Hepatocyte (in vitro differentiated cells): ENCODE results near the gene FEZ2.

Experiments
- EZH2phosphoT487 ChIP-seq: fragments of 200-600 bp; sonication (generic); IDR thresholded peaks from one replicate; pipeline ENCODE4 v1.6.1; 2018; ENCODE audit warnings: antibody characterized with exemption, mild to moderate bottlenecking, low read depth, moderate library complexity; ENCODE audit not compliant: unreplicated experiment, severe bottlenecking
- TF ChIP-seq, protein P1 (sequence below): fragments of 200-600 bp; sonication (generic); IDR thresholded peaks from 2 replicates; pipeline ENCODE4 v1.5.1; 2016; ENCODE audit warnings: antibody characterized with exemption, mild to moderate bottlenecking; ENCODE audit not compliant: poor library complexity

GRCh38 chr2:36556842-36557241 is 41.1 kb downstream of the FEZ2 start:
- TF ChIP-seq, protein P1, sequence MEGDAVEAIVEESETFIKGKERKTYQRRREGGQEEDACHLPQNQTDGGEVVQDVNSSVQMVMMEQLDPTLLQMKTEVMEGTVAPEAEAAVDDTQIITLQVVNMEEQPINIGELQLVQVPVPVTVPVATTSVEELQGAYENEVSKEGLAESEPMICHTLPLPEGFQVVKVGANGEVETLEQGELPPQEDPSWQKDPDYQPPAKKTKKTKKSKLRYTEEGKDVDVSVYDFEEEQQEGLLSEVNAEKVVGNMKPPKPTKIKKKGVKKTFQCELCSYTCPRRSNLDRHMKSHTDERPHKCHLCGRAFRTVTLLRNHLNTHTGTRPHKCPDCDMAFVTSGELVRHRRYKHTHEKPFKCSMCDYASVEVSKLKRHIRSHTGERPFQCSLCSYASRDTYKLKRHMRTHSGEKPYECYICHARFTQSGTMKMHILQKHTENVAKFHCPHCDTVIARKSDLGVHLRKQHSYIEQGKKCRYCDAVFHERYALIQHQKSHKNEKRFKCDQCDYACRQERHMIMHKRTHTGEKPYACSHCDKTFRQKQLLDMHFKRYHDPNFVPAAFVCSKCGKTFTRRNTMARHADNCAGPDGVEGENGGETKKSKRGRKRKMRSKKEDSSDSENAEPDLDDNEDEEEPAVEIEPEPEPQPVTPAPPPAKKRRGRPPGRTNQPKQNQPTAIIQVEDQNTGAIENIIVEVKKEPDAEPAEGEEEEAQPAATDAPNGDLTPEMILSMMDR: no peak
- no peak for TF ChIP-seq EZH2phosphoT487
